T follicular helper cell (primary cell): Measurements from ENCODE around the gene LRRK1.

ENCODE experiments used
- DNase-seq: peaks from one replicate; pipeline ENCODE4 v3.0.0-alpha.2; 2020; ENCODE audit warnings: low read depth

Gene LRRK1

DNA sequence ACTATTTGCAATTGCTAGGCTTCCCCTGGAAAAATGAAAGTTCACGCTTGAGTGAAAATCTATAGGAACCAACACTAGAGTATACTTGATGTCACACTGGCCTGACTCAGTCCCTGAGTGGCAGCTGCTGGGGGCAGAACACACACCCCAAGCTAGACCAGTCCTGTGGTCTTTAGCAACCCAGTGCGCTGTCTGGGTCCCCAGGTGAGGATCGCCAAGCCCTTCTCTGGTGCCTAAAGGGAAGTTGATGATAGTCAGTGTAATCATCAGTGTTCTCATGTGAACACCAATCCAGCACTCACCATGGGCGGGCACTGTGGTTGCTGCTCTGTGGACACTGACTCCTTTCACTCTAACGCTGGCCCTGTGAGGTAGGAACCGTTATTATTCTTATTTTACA, 28.3 kb upstream of the LRRK1 start:
- DNase-seq: no peak

GRCh38 chr15:100891307-100892012, 27.7 kb upstream of the LRRK1 start:
- DNase-seq: no peak

DNA sequence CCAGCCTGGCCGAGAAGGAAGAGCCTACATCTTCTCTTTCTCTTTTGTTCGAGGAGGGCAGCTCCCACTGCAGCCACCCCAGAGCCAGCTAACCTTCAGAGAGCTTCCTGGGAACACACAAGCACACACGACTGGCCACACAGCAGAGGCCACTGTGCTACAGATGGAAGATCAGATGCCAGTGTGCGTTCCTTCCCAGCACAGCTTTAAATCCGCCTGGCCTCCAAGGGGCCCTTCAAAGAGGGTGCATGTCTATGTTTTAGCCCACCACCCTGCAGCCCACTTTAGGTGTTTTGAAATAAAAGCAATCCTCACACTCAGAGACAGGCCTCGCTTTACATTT, 27.2 kb upstream of the LRRK1 start:
- no peak for DNase-seq

- DNase-seq: no peak
These were observed 25.7 kb upstream of the LRRK1 start for GRCh38 chr15:100893261-100893963.

- DNase-seq: no peak
These were observed 25.2 kb upstream of the LRRK1 start for GRCh38 chr15:100893964-100894295.

GRCh38 chr15:100895721-100896120, 23.4 kb upstream of the LRRK1 start:
- DNase-seq: no peak

DNA sequence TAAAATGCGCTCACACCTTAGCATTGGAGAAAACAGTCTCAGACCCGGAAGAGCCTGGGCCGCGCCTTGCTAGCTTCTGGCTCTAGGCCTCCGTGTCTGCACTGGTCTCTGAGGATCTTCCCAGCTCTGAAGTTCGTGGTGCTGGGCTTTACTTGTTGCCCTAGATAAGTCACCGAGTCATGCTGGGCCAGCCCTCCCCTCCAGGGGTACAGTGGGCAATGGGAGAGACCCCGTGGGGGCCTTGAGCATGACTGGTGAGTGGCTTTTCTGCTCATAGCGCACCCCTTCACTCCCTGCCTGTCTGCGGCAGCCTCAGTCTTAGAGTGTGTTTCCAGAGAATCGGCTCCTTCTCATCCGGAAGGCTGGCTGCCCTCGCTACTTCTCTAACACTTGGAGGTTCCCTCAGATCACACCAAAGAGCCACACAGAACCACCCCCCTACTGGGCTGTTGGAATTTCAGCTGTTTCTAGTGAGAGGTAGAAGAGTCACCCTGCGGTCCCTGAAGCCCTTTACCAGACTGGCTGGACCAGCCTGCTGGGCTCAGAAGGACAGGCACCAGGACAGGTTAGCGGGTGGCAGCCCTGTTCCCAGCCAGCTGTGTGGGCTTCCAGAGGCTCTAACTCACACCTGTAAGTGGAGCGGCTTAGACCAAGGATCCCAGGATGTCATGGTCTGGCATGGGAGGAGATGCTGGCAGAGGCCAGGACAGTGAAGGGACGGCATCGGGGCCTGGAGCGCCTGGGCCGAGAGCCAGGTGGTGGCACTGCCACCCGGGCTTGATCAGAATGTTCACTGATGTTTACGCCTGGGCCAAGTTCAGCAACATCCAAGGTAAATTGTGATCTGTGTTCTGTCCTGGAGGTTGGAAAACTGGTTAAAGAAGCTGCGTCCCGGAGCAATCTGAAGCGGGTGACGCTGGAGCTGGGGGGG, 21.7 kb upstream of the LRRK1 start:
- DNase-seq: no peak

DNA sequence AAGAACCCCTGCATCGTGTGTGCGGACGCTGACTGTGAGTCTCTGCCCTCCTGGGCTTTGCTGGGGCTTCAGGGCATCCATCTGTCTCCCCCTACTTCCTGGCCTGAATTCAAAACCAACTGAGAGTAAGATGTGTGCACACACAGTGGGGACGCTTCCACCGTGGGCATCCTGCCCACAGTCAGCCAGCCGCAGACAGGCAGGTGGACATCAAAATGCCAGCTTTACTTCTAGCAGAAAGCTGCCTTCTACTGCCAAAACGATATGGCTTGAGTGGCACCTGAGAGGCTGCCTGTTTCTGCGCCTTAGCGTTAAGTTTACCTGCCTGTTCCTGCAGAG, 21.0 kb upstream of the LRRK1 start:
- DNase-seq: no peak

- no peak for DNase-seq
These were observed 20.3 kb upstream of the LRRK1 start for GRCh38 chr15:100898661-100899462.

DNA sequence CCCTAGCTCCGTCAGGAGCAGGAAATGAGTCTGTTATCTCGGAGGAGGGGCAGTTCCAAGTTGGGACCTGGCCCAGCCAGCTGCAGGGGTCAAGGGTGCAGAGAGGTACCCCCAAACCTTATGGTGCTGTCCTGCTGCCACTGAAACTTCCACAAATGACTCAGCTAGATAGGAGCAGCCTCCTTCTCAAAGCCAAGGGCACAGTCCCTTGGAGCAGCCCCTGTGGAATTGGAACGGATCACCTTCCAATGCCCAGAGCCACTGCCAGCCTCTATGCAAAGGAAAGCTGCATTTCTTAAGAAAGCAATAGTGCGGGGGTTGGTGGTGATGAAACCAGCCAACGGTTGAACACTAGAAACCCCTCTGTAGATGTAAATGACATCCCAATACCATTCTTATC, 19.6 kb upstream of the LRRK1 start:
- DNase-seq: no peak

DNA sequence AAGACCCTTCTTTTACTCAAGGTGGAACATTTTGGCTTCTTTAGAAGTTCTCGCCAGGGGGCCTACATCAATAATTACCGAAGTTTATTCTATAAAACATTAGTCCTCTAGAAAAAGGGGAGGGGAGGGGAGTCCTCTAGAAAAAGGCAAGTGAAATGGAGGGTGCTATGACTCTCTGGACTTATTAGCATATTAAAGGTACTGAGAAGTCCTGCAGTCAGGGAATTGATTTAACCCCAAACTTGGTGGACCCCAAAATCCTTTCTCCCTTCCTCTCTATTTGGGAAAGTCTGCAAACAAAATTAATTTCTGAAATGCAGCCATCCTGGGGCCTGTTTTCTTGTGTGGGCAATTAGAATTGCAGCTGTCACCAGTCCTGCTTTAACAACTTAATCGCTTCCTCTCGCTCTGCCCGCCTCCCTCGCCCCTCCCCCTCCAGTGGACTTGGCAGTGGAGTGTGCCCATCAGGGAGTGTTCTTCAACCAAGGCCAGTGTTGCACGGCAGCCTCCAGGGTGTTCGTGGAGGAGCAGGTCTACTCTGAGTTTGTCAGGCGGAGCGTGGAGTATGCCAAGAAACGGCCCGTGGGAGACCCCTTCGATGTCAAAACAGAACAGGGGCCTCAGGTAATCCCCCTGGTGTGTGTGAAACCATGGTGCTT, 18.9 kb upstream of the LRRK1 start:
- no peak for DNase-seq

DNA sequence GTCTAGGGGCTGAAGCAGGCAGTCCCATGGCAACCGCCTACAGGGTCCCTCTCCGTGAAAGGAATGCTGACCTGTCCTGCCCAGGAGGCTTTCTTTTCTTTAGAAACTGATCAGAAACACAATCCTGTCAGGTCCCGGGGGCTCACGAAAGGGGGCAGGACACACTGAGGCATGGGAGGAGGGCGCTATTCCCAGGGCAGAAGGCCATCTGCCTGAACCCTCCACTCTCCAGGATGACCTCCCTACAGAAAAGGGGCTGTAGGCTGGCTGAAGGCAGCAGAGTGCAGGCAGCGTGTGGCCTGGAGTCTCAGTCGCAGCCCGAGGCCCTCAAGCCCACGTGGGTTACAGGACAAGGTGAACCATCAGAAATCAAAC, 18.4 kb upstream of the LRRK1 start:
- DNase-seq: no peak

DNA sequence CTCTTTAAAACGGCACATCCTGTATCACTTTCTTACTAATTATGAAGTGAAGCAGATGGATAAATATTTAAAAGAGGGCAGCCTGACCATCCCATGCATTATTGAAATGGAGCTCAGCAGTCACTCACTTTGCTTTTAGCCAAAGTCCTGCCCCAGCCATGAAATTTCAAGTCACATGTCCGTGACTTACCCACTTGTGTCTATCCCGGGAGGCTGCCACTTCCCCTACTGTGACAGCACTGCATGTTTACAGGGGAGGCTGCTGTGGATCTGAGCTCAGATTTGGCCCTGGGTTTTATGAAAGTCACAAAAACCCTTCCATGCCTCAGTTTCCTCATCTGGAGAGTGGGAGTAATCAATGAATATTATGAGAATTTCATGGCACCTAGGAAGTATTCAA, 17.9 kb upstream of the LRRK1 start:
- DNase-seq: no peak

GRCh38 chr15:100901702-100902435, 17.3 kb upstream of the LRRK1 start:
- no peak for DNase-seq

GRCh38 chr15:100902436-100903167, 16.6 kb upstream of the LRRK1 start:
- DNase-seq: no peak

DNA sequence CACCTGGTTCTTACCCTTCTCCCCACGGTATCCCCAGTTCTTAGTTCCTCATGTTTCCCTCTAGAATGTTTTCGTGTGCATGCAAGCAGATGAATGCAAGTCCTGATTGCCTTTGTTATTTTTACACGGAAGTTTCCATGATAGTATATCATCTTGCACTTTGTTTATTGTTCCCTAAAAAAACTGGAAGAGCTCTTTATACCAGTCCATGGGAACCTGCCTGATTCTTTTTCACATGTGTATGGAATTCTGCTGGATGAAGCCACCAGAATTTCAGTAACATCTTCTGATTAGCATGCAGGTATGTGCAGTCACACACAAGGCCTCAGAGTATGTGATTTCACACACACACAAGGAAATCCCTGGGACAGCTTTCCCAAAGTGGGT, 16.0 kb upstream of the LRRK1 start:
- no peak for DNase-seq

DNA sequence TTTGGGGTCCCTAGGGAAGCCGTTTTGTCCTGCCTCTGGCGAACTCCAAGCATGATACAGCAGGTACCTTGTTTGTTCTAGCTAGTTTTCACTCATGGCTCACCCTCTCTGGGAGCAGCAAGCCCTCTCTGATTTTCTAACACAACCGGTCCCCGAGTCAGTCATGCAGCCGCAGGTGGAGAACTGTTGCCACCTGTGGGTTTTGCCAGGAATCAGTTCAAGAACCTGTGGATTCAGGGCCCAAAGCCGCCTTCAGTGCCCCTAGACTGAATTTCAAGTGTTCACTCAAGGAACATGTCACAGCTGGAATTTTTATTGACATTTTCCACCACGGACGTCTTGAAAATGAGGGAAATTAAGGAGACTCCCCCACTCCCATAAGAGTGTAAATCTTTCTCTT, 13.3 kb upstream of the LRRK1 start:
- no peak for DNase-seq

- DNase-seq: no peak
These were observed 10.7 kb upstream of the LRRK1 start for GRCh38 chr15:100908466-100908865.

DNA sequence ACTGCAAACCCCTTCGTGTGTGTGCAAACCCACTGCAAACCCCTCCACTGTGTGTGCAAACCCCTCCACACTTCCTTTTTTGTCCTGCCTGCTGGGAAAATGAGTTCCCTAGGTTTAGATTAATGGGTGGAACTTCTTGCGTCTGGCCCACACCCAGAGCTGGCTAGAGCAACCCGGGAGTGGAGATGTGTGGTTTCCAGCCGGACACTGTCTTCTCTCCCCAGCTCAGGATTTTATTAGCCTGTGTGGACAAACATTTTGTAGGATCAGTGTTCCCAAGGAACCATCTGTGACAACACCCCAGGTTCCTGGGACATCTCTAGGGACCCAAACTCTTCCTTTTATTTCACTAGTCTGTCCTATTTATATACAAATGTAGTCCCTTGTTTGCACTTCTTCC, 9.6 kb upstream of the LRRK1 start:
- no peak for DNase-seq
